GM21447 (cell line): ENCODE results near the gene LCN12.
"Not testable (repeated sequence)": the region's sequence is repeated elsewhere in the genome, so short reads cannot be mapped to it uniquely, and the experiment has no call there.

Experiments used
- ATAC-seq: cut with Tn5 transposase; IDR thresholded peaks from one replicate; pipeline ENCODE4 v1.9.1; 2021; ENCODE audit not compliant: unreplicated experiment

The LCN12 gene

DNA sequence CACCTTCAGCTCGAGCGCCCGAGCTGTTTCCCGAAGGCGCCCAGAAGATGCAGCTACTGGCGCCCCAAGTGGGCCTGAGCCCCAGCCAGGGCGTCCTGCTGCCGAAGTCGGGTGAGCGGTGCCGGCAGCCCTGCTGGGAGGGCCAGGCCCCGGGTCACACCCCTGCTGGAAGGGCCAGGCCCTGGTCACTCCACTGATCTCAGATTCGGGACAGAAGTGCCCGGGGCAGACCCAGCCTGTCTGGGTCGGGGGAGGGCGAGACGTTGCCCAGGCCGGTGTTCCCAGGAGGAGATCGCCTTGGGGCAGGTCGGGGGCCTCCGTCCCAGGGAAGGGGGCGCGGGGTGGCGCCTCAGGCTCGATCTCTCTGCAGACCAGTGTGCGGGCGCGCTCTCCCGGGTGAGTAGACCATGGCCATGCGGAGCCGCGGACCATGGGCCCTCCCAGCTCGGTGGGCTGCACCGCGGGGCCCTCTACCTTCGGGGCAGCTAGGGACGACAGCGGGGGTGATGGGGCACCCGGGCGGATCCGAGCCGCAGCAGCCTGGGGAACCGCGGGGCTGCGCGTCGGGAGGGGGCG lies 33.0 kb downstream of the LCN12 start:
- ATAC-seq = no peak

DNA sequence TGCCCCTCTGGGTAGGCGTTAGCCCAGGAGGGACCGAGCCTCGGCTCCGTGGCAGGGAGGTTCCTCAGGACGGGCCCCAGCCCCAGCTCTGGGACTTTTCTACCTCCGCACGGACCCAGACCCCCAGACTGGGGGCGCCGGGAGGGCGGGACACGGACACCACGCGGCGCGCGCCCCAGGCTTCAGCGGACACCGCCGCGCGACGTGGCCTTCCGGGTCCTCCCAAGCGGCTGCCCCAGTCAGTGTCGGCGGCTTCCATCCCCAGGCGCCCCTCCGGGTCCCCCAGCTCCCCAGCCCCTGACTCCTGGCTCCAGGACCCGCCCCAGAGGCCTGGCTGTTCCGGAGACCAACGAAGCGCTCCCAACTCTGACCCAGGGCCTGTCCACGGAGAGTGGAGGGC lies 33.8 kb downstream of the LCN12 start:
- ATAC-seq = no peak

DNA sequence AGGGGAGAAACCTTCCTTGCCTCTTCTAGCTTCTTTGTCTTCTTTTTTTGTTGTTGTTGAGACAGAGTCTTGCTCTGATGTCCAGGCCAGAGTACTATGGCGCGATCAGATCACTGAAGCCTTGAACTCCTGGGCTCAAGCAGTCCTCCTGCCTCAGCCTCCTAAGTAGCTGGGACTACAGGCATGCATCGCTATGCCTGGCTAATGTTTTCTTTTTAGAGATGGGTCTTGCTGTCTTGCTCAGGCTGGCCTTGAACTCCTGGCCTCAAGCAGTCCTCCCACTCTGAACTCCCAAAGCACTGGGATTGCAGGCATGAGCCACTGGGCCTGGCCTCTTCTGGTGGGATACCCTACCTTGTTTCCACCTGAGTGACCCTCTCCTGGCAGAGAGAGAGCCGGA lies 36.8 kb downstream of the LCN12 start:
- no peak for ATAC-seq

DNA sequence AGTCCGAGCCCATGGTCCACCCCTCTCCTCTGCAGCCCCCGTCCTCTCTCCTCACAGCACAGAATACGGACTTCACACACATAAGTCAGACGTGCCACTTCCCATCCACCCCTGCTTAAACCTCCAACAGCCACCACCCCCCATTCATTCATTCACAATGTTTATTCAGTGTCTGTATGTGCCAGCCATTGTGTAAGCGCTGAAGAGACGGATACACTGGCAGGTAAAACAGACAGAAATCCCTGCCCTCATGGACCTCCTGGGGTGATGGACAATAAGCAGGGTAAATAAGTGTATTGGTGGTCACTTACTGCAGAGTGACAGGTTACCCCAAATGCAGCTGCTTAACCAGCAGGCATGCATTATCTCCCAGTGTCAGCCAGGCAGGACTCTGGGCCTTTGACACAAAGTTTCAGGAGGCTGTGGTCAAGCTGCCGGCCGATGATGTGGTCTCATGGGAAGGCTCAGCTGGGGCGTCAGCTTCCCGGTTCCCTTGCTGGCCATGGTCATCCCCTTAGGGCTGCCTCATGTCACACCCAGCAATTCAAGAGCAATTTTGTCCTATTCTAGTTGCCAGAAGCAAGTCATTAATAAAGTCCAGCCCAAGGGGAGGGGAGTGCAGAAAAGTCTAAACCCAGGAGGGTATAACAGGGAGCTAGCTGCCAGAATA lies 38.3 kb downstream of the LCN12 start:
- ATAC-seq = no peak

DNA sequence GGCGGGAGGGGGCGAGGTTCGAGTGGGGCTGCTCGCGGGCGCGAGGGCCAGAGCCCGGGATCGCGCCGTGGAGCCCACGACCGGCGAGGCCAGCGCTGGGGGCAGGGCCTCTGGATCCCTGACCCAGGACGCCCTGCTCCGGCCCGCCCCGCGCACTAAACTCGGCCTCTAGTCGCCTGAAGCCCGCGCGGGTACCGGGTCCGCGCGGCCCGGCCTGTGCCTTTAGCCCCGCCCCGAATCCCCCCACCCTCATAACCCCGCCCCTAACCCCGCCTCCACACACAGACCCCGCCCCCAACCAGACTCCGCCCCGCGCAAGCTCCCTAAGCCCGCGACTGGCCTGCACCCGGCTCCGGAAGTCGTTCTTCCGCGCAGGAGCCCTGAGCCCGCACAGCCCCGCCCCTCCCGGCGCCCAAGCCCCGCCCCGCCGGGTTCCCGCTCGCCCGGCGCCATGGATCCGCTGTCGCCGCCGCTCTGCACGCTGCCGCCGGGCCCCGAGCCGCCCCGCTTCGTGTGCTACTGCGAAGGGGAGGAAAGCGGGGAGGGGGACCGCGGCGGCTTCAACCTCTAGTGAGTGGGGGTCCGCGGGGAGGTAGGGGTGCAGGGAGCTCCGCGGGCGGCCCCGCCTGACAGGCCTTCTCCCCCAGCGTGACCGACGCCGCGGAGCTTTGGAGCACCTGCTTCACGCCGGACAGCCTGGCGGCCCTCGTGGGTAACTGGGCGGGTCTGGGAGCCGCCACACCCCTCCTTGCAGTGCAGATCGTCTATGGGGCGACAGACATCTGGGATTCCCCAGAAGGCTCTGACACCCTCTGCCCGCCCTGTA lies 40.1 kb downstream of the LCN12 start, which contains the start of gene PAXX:
PAXX (plus strand) TSS at position 430 of the 826 bp plus-strand sequence; CDS start at position 452, 22 bp downstream.
- ATAC-seq = peak; percentile 67

DNA sequence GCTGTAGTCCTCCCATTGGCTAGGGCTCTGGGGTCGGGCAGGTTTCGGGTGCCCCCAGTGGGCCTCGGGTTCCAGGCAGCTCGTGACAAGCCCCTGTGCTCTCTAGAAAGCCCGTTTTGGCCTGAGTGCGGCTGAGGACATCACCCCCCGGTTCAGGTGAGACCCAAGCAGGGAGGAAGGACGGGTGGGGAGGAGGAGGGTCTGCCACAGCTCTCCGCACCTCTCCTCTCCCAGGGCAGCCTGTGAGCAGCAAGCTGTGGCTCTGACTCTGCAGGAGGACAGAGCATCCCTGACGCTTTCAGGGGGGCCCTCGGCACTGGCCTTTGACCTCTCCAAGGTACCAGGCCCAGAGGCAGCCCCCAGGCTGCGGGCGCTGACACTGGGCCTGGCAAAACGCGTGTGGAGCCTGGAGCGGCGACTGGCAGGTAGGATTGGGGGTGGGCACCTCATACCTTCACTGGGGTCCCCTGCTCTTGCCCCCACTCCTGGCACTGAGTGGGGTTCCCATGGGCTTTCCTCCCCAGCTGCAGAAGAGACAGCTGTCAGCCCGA lies 40.8 kb downstream of the LCN12 start:
- no peak for ATAC-seq

DNA sequence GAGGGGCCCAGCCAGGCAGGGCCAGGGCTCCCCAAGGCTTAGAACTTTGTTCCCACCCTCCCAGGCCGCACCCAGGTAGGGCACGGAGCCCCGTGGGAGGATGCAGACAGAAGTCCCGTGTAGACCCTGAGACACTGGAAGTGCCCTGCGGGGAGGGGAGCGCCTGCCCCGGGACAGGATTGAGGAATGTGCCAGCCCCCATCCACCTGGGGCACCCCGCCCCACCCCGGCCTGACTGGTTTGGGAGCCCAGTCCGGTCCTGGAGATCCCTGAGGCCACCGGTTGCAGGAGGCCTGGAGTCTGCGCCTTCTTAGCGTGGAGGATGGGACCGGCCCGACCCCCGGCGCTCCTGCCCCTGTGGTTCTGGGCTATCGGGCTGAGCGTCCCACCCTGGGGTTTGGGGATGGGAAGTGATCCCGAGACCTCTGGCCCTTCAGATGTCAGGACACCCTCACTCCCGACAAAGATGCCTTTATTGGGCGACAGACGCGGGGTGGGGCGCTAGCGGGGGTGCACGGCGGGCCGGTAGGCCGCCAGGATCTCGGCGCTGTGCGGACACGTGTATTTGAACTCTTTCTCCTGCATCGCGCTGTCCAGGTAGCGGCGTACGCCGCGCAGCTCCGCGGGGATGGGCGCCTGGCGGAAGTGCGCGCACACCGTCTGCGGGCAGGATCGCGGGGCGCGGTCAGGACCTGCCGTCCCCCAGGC lies 42.3 kb downstream of the LCN12 start:
- ATAC-seq = no peak

DNA sequence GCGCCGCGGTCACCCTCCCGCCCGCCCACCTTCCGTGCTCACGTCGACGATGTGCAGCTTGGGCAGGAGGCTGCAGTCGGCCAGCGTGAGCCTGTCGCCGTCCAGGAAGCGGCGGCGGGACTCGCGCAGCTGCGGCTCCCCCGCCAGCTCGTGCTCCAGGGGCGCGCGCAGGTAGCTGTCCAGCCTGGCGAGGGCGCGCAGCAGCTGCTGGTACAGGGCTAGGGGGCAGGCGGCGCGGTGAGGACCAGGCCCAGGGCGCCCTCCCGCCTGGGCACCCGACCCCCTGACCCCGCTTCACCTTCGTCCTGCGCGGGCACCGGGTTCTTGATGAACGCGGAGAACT lies 42.8 kb downstream of the LCN12 start:
- no peak for ATAC-seq

DNA sequence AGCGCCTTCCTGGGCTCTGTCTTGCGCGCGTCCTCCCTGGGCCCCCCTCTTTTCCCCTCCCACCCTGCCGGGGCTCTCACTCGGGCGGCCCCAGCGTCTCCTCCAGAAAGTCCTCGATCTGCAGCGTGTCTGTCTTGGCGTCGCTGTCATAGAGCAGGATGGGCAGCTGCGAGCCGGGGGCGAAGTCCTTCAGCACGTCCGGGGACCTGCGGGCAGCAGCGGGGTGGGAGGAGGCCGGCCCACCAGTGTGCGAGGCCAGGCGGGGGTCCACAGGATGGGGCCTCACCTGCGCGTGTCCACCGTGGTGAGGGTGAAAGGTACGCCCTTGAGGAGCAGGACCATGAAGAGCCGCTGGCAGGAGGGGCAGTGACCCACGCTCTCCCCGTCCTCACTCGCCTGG lies 43.3 kb downstream of the LCN12 start:
- ATAC-seq = no peak

DNA sequence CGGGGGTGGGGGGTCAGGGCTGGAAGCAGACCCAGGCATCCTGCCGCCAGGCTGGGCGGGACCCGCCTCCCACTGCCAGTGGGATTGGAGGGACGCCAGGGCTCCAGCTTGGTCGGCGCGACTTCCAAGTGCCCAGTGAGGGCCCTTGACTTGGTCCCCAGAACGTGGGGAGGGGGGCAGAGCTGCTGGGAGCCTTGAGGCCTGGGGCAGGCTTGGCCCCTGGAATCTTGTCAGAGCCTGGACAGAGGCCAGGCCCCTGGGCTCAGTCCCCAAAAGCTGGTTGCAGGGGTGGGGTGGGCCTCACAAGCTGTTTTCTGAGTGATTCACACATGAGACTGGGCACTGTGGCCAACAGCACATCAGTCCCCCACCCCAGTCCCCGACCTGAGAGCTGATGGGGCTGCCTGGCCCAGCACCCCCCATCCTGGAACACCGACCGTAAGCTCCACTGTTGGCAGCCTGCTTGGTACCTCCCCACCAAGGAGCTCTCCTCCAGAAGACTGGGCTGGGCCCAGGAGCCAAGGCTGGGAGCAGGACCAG lies 43.8 kb downstream of the LCN12 start:
- ATAC-seq = no peak

DNA sequence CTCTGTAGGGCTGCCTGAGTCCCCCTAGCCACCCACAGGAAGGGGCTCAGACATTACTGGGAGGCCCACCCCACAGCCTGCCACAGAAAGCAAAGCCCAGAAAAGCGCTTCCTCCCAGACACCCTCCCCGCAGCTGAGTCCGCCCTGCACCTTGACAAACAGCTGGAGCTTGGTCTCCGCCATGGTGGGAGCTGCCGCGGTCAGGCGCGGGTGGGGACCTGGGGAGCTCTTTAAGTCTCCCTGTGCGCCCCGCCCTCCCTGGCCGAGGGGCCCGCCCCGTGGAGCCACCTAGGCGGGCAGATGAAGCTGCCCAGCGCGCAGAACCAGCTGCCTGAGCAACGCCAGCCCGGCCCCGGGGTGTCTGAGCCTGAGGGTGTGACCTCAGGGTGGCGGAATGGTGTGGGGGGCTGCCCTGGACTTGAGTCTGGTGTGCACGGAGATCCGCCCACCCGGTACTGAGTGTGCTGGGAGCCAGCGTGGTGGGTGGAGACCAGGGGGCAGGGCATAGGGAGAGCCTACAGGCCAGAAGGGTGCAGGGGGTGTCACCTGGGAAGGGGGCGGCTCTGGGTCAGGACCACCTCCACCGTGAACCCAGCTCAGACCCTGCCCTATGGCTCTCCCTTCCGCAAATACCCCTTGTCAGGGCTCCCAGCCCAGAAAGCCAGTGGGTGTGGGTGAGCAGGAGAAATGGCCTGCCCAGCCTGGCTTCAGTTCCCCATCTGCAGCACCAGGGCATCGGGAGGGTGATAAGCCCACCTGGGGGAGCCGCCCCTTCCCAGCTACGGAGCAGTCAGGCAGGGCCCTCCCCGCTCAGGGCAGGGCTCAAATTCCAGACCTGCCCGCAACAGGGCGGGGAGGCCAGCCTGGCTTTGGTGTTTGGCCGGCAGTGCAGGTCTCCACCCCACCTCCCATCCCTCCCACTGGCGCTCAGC lies 44.6 kb downstream of the LCN12 start, which contains the start of gene CLIC3:
CLIC3 (minus strand) TSS at position 208 of the 932 bp plus-strand sequence; CDS start at position 183, 25 bp downstream.
- ATAC-seq = no peak

DNA sequence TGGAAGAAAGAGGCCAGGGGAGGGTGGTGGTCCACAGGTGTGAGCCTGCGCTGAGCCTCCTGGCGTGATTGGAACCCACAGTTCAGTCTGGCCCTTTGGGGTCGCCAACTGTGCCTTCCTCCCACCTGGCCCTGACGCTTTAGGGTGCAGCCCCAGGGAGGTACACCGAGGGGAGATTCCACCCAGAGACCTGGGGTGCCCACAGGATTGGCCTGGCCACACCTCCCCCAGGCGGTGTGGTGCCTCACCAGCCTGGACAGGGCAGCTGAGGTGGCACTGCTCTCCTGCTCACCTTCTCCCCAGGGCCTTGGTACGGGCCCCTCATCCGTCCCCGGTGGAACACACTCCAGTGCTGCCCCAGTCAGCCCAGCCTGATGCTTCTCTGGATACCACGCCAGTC lies 45.3 kb downstream of the LCN12 start:
- no peak for ATAC-seq

DNA sequence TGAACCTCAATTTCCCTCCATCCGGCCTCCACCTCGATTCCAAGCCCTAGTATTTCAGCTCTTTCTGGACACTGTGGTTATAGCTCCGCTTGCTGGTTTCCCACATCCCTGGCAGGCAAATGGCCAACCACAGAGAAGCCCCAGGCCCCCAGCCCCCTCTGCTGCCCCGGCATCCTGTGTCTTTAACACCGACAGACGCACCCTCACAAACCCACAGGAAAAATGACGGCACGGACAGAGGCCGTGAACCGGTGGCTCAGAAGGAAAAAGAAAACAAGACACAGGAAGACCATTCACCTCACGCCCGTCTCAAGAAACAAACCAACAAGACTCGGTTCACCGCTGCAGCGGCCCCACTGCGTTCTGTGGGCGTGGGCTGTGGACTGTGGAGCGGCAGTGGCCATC lies 45.8 kb downstream of the LCN12 start:
- no peak for ATAC-seq

DNA sequence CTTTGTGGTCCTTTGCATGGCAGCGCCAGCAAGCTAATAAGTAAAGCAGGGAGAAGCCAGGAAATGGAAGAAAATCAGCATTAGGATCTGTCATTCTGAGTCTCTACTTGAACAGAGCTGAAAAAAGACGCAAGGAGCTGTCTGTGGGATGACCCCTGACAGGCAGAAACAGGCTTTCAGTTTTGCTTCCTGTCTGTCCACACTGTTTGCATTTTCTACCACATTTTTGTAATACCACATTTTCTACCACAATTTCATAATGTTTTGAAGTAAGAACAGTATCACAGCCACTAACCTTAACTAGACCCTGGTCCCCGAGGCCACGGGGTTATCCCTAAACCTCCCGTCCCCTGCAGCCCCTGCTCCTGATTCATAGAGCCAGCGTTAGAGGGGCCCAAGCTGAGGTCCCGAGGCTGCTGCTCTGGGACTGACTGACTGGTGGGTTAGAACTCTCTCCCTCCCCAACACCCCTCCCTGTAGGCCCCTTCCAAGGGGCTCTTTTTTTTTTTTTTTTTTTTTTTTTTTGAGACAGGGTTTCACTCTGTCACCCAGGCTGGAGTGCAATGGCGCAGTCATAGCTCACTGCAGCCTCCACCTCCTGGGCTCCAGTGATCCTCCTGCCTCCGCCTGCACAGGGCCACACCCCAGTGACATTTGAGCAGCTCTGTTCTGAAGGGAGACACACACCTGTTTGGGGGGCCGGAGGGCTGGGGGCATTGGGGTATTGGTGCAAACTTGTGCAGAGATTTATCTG lies 48.3 kb downstream of the LCN12 start:
- no peak for ATAC-seq

DNA sequence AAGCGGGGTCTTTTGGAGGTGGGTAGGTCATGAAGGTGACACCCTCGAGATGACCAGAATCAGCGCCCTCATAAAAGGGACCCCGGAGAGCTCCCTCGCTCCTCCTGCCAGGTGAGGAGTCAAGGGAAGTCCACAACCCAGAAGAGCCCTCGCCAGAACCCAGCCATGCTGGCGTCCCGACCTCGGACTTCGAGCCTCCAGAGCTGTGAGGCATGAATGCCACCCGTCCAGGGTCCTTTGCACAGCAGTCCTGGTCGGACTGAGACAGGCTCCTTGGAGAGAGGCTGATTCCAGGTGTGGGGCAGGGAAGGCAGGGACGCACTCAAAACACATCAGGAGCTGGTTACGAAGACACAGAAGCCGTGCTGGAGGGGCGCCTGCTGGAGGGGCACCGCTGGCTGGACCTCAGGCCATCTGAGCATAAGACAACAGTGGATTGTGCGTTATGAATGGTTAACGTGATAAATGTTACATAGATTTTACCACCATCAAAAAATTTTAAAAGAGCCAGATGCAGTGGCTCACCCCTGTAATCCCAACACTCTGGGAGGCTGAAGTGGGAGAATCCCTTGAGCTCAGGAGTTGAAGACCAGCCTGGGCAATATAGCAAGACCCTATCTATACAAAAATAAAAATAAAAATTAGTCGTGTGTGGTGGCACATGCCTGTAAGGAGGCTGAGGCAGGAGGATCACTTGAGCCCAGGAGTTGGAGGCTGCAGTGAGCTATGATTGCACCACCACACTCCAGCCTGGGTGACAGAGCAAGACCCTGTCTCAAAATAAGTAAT lies 50.0 kb downstream of the LCN12 start:
- no peak for ATAC-seq

DNA sequence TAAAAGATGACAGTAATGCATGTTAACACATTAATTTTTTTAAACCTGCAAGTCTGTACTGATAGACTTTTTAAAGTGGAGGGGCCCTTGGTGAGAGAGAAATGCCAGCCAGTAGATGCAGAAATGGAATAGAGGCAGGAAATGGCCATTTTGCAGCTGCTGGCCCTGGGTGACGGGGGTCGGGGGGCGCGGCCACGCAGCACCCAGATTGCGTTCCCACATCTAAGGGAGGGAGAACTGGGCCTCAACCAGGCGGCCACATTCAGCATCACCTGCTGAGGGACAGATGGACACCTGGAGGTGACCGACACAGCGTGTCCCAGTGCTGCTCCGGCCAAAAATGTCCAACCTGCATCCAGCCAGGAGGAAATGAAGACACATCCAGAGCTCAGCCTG lies 50.6 kb downstream of the LCN12 start:
- no peak for ATAC-seq

DNA sequence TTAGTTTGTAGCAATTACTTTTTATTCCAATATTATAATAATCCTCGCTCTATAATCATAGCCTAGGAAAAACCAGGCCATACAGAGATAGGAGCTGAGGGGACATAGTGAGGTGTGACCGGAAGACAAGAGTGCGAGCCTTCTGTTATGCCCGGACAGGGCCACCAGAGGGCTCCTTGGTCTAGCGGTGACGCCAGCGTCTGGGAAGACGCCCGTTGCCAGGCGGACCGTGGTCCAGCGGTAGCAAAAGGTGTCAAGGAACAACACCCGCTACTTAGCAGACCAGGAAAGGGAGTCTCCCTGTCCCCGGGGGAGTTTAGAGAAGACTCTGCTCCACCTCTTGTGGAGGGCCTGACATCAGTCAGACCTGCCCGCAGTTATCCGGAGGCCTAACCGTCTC lies 52.2 kb downstream of the LCN12 start:
- ATAC-seq = not testable (repeated sequence)
